Epithelial cell of esophagus (primary cell): Measurements from ENCODE around the gene INAFM1.

Experiments used
- DNase-seq: peaks from one replicate; pipeline ENCODE4 v3.0.0; 2010; ENCODE audit warnings: low read depth
- H3K4me3 ChIP-seq: 2 replicates; pipeline ENCODE4 v1.5.1; 2011; ENCODE audit warnings: mild to moderate bottlenecking, low read length, control low read depth
- CTCF ChIP-seq: IDR thresholded peaks from 2 replicates; pipeline ENCODE4 v1.5.1; 2011; ENCODE audit warnings: low read depth, mild to moderate bottlenecking, low read length, control low read depth, inconsistent platforms; ENCODE audit not compliant: insufficient read depth; ENCODE audit errors: missing control alignments

The INAFM1 gene

DNA sequence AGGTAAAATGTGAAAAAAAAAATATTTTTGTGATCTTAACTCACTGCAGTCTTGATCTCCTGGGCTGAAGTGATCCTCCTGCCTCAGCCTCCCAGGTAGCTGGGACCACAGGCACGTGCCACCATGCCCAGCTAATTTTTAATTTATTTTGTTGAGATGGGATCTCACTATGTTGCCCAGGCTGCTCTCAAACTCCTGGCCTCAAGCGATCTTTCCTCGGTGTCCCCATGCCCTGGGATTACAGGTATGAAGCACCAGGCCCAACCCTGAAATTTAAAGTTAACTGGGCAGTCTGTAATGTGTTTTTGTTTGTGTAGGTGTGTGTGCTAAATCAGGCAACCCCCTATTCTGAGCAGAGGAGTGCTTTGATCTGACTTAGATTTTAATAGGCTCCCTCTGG, 31.6 kb downstream of the INAFM1 start:
- no peak for DNase-seq
- H3K4me3 ChIP-seq: no peak overlapping the region
- TF ChIP-seq CTCF: no peak

DNA sequence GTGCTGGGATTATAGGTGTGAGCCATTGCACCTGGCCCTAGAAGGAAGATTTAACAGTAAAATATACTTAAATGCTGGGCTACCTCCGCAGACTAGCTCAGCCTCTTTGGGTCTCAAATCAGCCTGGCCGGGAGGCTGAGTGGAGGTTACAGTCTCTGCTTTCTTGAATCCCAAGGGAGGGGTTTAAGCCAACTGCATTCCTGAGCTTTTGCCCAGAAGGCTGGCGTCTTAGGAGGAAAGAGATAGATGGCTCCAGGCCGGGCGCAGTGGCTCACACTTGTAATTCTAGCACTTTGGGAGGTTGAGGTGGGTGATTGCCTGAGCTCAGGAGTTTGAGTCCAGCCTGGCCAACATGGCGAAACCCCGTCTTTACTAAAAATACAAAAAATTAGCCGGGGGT, 34.4 kb downstream of the INAFM1 start:
- no peak overlapping the region for H3K4me3 ChIP-seq
- DNase-seq: no peak
- TF ChIP-seq CTCF: no peak

- no peak for TF ChIP-seq CTCF
- no peak for DNase-seq
- H3K4me3 ChIP-seq: no peak within 1 kb of the TSS
These were observed 34.9 kb downstream of the INAFM1 start, which contains the start of gene C5AR1 for GRCh38 chr19:47309608-47310007. C5AR1 (plus strand) TSS chr19:47309861; CDS start chr19:47309896, 35 bp downstream.

GRCh38 chr19:47310323-47310722, 35.6 kb downstream of the INAFM1 start:
- H3K4me3 ChIP-seq: no peak overlapping the region
- no peak for TF ChIP-seq CTCF
- no peak for DNase-seq

DNA sequence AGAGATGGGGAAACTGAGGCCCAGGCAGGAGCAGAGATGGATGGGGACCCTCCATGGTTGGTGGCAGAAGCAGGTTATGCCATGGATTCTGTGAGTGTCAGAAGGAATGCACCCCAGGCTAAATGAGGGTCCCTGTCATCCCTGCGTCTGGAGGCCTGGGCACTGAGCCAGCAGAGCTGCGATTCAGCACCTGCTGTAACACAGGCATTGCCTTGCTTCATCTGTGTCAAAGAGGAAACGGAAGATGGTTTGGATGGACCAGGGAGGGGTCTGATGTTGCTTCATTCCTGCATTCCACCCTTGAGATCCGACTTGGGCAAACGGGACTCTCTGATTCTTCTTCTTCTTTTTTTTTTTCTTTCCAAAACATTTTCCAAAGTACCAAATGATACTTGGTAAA, 36.1 kb downstream of the INAFM1 start:
- DNase-seq: peak; percentile 78
- TF ChIP-seq CTCF: no peak
- no peak overlapping the region for H3K4me3 ChIP-seq

DNA sequence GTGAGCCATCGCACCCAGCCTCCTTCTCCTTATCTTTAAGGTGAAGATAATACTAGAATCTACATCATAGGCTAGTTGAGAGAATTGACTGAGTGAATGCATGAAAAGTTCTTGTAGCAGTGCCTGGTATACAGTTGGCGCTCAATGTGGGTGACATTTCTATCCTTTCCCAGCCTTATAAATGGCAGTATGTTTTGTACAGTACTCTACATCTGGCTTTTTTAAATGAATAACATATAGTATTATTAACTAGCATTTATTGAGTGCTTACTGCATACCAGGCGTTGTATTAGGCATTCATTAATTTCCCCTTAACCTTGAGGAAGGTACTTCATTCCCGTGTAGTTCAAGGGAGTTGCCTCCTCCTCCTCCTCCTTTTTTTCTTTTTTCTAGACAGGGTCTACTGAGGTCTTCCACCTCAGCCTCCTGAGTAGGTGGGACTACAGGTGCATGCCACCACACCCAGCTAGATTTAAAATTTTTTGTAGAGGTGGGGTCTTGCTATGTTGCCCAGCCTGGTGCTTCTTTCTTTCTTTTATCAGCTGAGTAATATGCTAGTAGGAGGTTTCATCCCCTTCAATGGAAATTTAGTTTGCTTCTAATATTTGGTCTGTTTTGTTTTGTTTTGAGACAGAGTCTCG, 37.8 kb downstream of the INAFM1 start:
- TF ChIP-seq CTCF: no peak
- H3K4me3 ChIP-seq: no peak overlapping the region
- no peak for DNase-seq

- DNase-seq: no peak
These were observed 39.1 kb downstream of the INAFM1 start for GRCh38 chr19:47313754-47314295.

More at GRCh38 chr19:47313754-47314295, 39.1 kb downstream of the INAFM1 start:
- TF ChIP-seq CTCF: no peak
- H3K4me3 ChIP-seq: no peak overlapping the region
